Measurements from ENCODE around the gene RIMOC1.
A peak's percentile ranks its signal among the peaks of the same experiment; 100 is the strongest.
"Not testable (repeated sequence)": the region's sequence is repeated elsewhere in the genome, so short reads cannot be mapped to it uniquely, and the experiment has no call there.

The RIMOC1 gene

GRCh38 chr5:41891066-41891707 lies 13.0 kb upstream of the RIMOC1 start:
- DNase-seq (ENCODE audit: low read depth in 2 of 2), result no peak

GRCh38 chr5:41892031-41892430 lies 12.1 kb upstream of the RIMOC1 start:
- DNase-seq (ENCODE audit: low read depth in 2 of 2), result no peak

- no peak for DNase-seq (ENCODE audit: low read depth in 2 of 2)
Observed at GRCh38 chr5:41893074-41893851, 10.9 kb upstream of the RIMOC1 start.

- no peak for DNase-seq (ENCODE audit: low read depth in 2 of 2)
Observed at GRCh38 chr5:41896230-41896629, 7.9 kb upstream of the RIMOC1 start.

GRCh38 chr5:41903382-41903891 lies 707 bp upstream of the RIMOC1 start:
- DNase-seq (ENCODE audit: low read depth in 2 of 2), result no peak

- no peak for DNase-seq (ENCODE audit: low read depth in 2 of 2)
Observed at GRCh38 chr5:41906151-41906550, 2.0 kb downstream of the RIMOC1 start.

GRCh38 chr5:41908374-41909079 lies 4.4 kb downstream of the RIMOC1 start:
- DNase-seq (ENCODE audit: low read depth in 2 of 2), result no peak

- no peak for DNase-seq (ENCODE audit: low read depth in 2 of 2)
Observed at GRCh38 chr5:41918105-41918504, 14.0 kb downstream of the RIMOC1 start.

- no peak for DNase-seq (ENCODE audit: low read depth in 2 of 2)
Observed at GRCh38 chr5:41921166-41921565, 17.0 kb downstream of the RIMOC1 start.

GRCh38 chr5:41921874-41922273 lies 17.7 kb downstream of the RIMOC1 start:
- no peak for DNase-seq (ENCODE audit: low read depth in 2 of 2)

GRCh38 chr5:41924526-41924871 lies 20.4 kb downstream of the RIMOC1 start:
- DNase-seq (ENCODE audit: low read depth in 2 of 2), result no peak

- DNase-seq (ENCODE audit: low read depth in 2 of 2), result peak; percentile 72 to 80
Observed at GRCh38 chr5:41924872-41925554, 20.9 kb downstream of the RIMOC1 start, which contains the start of gene FBXO4. Gene FBXO4, plus strand, starts transcription at chr5:41925281. Its CDS starts 29 bp downstream, at chr5:41925310.

- no peak for DNase-seq (ENCODE audit: low read depth in 2 of 2)
Observed at GRCh38 chr5:41925555-41925951, 21.4 kb downstream of the RIMOC1 start.

GRCh38 chr5:41927604-41928003 lies 23.5 kb downstream of the RIMOC1 start:
- no peak for DNase-seq (ENCODE audit: low read depth in 2 of 2)

GRCh38 chr5:41929035-41929434 lies 24.9 kb downstream of the RIMOC1 start:
- no peak for DNase-seq (ENCODE audit: low read depth in 2 of 2)

- no peak for DNase-seq (ENCODE audit: low read depth in 2 of 2)
Observed at GRCh38 chr5:41932770-41933169, 28.6 kb downstream of the RIMOC1 start.

GRCh38 chr5:41935544-41935943 lies 31.4 kb downstream of the RIMOC1 start:
- no peak for DNase-seq (ENCODE audit: low read depth in 2 of 2)

GRCh38 chr5:41940641-41941040 lies 36.5 kb downstream of the RIMOC1 start:
- DNase-seq (ENCODE audit: low read depth in 2 of 2), result no peak

GRCh38 chr5:41945332-41945955 lies 41.3 kb downstream of the RIMOC1 start:
- DNase-seq (ENCODE audit: low read depth in 2 of 2), result not testable (repeated sequence)

- no peak for DNase-seq (ENCODE audit: low read depth in 2 of 2)
Observed at GRCh38 chr5:41951224-41951623, 47.1 kb downstream of the RIMOC1 start.
